ES-I3 (cell line): Measurements from ENCODE around the gene AKT3.

Source experiments
- H3K36me3 ChIP-seq: 2 replicates; pipeline ENCODE4 v1.6.1; 2013; ENCODE audit warnings: mild to moderate bottlenecking, low read length, control low read depth, moderate library complexity; ENCODE audit not compliant: insufficient read depth
- H3K4me1 ChIP-seq: 2 replicates; pipeline ENCODE4 v1.6.1; 2013; ENCODE audit warnings: mild to moderate bottlenecking, control low read depth, low read length; ENCODE audit not compliant: insufficient read depth
- H3K9ac ChIP-seq: 2 replicates; pipeline ENCODE4 v1.6.1; 2013; ENCODE audit warnings: low read depth, mild to moderate bottlenecking, low read length, moderate library complexity
- H3K9me3 ChIP-seq: 2 replicates; pipeline ENCODE4 v1.6.1; 2013; ENCODE audit warnings: mild to moderate bottlenecking, low read length, moderate library complexity; ENCODE audit not compliant: control insufficient read depth, insufficient read depth

Gene AKT3

DNA sequence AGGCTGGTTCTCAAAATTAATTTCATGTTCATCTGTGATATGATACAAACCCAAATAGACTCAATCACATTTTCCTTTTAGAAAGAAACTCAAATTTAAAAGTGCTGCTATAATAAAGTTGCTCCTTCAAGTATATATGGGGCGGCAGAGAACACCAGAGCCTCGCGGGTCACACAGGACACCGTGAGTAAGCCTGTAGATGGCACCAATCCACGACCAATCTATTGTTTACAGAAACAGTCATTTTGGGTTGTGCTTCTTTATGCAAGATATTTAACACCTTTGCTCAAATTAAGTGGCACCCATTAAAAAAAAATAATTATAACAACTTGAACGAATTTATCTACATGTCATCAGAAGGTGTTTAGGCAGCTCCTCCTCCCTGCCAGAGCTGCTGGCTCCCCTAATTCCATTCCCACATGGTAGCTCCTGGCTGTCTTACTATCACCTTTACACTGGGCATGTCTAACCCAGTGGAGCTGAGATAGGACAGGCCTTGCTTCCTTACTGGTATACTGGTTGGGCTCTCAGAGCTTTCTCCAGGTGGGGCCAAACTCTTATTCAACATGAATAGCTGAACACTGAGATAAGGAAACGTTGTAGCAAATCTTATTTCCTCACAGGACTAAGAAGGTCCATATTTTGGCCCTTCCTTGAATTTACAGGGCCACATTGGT, 307.2 kb downstream of the AKT3 start:
- no peaks in the 10 kb centered on the region for H3K36me3 ChIP-seq
- H3K9ac ChIP-seq: no peak overlapping the region
- H3K9me3 ChIP-seq: no peaks in the 10 kb centered on the region
- H3K4me1 ChIP-seq: no peaks in the 10 kb centered on the region

DNA sequence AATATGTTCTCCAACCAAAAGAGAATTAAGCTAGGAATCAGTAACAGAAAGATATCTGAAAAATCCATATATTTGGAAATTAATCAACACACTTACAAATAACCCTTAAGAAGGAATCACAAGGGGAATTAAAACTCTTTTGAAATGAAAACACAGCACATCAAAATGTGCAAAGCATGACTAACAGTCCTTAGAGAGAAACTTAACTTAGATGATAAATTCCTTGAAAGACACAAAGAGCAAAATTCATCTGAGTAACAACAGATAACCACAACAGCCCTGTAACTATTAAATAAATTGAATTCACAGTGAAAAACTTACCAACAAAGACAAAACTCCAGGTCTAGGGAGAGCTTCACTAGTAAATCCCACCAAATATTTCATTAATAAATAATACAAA, 310.4 kb downstream of the AKT3 start:
- Histone ChIP-seq H3K36me3 (no peaks in the 10 kb centered on the region), H3K4me1 (no peaks in the 10 kb centered on the region), H3K9me3 (no peaks in the 10 kb centered on the region), H3K9ac (no peak overlapping the region)

DNA sequence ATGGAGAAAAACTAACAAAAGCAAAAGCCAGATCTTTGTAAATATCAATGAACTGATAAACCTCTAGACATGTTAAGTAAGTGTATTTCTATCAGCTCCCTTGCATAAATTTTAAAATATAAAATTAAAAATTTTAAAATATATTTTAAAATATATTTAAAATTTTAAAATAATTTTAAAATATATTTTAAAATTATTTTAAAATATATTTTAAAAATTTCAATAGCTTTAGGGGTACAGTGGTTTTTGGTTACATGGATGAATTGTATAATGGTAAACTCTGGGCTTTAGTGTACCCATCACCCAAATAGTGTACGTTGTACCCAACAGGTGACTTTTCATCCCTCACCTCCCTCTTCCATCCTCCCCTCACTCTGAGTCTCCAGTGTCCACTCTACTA, 315.0 kb downstream of the AKT3 start:
- Histone ChIP-seq H3K36me3 (no peaks in the 10 kb centered on the region), H3K9me3 (no peaks in the 10 kb centered on the region), H3K4me1 (no peaks in the 10 kb centered on the region), H3K9ac (no peak overlapping the region)

DNA sequence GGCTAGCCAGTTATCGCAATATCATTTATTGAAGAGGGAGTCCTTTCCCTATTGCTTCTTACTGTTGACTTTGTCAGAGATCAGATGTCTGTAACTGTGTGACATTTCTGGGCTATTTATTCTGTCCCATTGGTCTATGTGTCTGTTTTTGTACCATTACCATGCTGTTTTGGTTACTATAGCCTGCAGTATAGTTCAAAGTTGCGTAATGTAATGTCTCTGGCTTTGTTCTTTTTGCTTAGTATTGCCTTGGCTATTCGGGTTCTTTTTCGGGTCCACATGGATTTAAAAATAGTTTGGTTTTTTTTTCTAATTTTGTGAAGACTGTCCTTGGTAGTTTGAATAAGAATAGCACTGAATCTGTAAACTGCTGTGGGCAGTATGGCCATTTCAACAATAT, 320.5 kb downstream of the AKT3 start:
- Histone ChIP-seq H3K9me3 (no peaks in the 10 kb centered on the region), H3K4me1 (peaks cover 5% of the 10 kb centered on the region; the same call in 1 of the 2 replicates), H3K36me3 (no peaks in the 10 kb centered on the region), H3K9ac (no peak overlapping the region)

DNA sequence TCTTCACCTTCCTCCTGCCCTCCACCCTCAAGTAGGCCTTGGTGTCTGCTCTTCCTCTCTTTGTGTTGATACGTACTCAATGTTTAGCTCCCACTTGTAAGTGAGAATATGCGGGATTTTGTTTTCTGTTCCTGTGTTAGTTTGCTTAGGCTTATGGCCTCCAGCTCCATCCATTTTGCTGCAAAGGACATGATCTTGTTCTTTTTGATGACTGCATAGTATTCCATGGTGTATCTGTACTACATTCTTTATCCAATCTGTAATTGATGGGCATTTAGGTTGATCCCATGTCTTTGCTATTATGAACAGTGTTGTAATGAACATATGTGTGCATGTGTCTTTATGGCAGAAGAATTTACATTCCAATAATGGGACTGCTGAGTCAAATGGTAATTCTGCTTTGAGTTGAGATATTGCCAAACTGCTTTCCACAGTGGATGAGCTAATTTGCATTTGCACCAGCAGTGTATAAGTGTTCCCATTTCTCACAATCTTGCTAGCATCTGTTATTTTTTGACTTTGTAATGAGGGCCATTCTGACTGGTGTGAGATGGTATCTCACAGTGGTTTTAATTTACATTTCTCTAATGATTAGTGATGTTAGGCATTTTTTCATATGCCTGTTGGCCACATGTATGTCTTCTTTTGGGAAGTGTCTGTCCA, 321.5 kb downstream of the AKT3 start:
- Histone ChIP-seq H3K9me3 (no peaks in the 10 kb centered on the region), H3K9ac (no peak overlapping the region), H3K4me1 (peaks cover 5% of the 10 kb centered on the region; the same call in 1 of the 2 replicates), H3K36me3 (no peaks in the 10 kb centered on the region)

DNA sequence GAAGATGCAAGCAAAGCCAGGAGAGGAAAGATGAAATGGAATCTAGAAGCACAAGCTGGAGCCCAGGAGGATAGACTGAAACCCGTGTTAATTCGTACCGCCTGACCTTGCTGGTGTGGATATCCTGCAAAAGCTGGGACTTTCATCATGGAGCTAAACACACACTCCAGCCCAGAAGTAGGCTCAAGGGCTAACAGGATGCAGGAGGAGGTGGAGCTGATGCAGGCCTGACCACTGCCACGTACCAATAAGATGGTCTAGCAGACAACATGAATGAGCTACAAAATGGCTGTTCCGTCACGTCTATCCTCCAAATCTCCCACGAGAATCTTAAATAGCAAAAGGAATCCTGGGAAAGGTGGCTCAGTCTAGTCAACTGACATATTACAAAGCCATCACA, 323.9 kb downstream of the AKT3 start:
- Histone ChIP-seq H3K9me3 (no peaks in the 10 kb centered on the region), H3K4me1 (peaks cover 5% of the 10 kb centered on the region; the same call in 1 of the 2 replicates), H3K9ac (no peak overlapping the region), H3K36me3 (no peaks in the 10 kb centered on the region)

DNA sequence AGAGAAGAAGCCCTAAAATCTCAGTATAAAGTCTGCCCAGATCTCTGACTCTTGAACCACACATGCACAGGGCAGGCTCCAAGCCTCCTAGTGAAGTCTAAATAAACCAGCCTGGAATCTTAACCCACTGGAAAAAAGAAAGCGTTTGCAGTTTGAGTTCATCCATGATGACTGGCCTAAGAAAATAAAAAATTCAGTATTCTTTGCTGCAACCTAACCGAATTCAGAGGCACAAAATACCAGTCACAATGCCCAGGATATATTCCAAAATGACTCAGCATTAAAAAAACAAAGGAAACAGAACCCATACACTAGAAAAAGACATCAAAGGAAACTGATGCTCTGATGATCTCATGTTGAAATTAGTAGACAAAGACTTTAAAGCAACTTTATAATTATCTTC, 325.0 kb downstream of the AKT3 start:
- H3K36me3 ChIP-seq: no peaks in the 10 kb centered on the region
- H3K9ac ChIP-seq: no peak overlapping the region
- H3K4me1 ChIP-seq: peaks cover 5% of the 10 kb centered on the region; the same call in 1 of the 2 replicates
- H3K9me3 ChIP-seq: no peaks in the 10 kb centered on the region

DNA sequence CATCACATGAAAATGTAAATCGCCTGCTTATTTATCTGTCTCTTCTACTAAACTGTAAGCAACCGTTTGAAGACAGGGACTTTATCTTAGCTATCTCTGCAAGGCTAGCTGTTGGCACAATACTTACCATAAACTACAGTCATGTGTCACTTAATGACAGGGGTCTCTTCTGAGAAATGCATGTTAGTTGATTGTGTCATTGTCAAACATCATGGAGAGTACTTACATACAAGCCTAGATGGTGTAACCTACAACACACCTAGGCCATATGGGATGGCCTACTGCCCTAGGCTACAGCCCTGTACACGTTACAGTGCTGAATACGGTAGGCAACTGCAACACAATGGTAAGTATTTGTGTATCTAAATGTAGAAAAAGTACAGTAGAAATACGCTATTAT, 326.3 kb downstream of the AKT3 start:
- H3K9ac ChIP-seq: no peak overlapping the region
- no peaks in the 10 kb centered on the region for H3K36me3 ChIP-seq
- no peaks in the 10 kb centered on the region for H3K9me3 ChIP-seq
- H3K4me1 ChIP-seq: peaks cover 5% of the 10 kb centered on the region; the same call in 1 of the 2 replicates

DNA sequence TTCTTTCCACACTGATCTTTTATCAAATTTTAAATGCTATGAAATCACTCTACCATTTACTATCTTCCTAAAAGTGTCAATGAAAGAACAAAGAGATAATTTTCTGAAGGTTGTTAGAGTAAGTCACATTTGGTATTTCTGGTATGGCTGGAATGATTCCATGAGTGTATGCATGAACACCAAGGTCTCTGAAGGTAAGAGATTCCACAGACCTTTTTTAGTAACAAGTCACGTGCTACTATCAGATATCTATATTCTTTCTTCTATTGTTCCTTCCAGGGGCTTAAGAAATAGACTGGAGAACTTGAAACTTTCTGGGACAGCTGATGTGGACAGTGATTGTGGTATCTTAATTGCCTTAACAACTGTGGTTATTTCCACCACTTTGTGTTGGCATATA, 329.2 kb downstream of the AKT3 start:
- peaks cover 5% of the 10 kb centered on the region; the same call in 1 of the 2 replicates for H3K4me1 ChIP-seq
- H3K9me3 ChIP-seq: 0 out of 2 replicates have a peak, but pooled peaks cover 3% of the 10 kb centered on the region
- H3K9ac ChIP-seq: no peak overlapping the region
- H3K36me3 ChIP-seq: no peaks in the 10 kb centered on the region

DNA sequence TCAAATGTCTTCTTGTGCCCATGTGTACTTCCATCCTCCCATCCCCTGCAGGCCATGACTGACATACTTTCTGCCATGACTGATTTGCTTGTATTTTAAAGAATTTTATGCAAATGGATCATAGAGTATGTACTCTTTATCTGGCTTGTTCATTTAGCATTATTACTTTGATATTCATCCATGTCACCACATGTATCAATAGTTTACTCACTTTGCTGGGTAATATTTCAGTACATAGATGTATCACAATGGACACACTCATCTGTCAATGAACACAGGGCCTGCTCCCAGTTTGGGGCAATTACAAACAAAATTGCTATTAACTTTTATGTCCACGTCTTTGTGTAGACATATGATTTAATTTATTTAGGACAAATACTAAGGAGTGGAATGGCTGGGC, 335.1 kb downstream of the AKT3 start:
- Histone ChIP-seq H3K4me1 (peaks cover 5% of the 10 kb centered on the region; the same call in 1 of the 2 replicates), H3K36me3 (no peaks in the 10 kb centered on the region; the same call in 1 of the 2 replicates), H3K9me3 (0 out of 2 replicates have a peak, but pooled peaks cover 3% of the 10 kb centered on the region), H3K9ac (no peak overlapping the region)

DNA sequence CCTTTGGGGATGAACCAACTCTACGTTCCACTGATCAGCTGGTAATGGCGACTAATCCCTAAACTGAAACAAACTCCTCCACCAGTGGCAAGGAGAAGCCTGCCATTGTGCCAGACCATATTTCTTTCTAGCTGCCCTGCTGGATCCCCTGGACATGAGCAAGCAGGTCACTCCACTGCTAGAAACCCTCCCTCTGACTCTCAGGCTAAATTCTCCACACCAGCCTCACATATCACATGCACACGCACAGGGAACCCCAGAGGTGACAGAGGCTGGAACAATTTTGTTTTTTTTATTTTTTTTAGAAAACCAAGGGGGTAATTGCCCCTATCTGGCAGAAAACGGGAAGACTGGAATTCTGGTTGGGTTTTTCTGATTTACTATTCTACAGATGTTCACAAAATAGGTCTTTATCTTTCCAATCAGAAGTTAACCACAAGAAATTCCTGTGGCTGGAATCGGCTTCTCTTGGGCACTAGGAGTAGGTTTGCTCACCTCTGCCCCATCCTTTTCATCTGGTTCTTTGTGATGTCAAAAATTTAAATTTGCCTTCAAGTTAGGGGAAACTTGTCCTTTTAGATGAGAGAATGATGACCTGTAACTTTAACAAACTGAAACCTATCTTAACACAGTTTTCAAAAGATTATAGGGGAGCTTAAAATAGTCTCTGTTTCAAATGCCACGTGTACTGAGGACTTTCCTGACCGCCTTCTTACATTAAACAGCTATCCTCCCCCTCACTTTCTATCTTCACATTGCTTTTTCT, 336.1 kb downstream of the AKT3 start:
- Histone ChIP-seq H3K9ac (no peak overlapping the region), H3K4me1 (peaks cover 5% of the 10 kb centered on the region; the same call in 1 of the 2 replicates)

DNA sequence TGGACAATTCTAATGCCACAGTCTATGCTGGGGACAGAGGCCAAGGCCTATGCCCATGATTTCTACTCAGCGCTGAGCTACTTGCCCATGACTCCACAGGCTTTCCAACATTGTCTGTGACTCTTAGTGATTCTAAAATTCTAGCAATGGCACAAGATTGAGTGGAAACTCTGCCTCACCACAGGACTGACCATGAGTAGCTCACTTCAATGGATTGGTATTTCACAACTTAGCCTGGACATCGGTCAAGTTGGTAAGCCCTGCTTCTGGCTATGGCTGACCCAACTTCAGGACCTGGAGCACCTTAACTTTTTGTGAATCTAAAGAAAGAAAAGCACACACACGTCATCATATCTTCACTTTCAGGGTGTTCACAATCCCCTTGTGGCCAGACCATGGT, 339.1 kb downstream of the AKT3 start:
- Histone ChIP-seq H3K36me3 (no peaks in the 10 kb centered on the region; the same call in 1 of the 2 replicates), H3K9ac (no peak overlapping the region), H3K9me3 (no peaks in the 10 kb centered on the region), H3K4me1 (peaks cover 25% of the 10 kb centered on the region)

More for the DNA sequence above, 336.1 kb downstream of the AKT3 start:
- H3K36me3 ChIP-seq: no peaks in the 10 kb centered on the region; the same call in 1 of the 2 replicates
- 0 out of 2 replicates have a peak, but pooled peaks cover 3% of the 10 kb centered on the region for H3K9me3 ChIP-seq

DNA sequence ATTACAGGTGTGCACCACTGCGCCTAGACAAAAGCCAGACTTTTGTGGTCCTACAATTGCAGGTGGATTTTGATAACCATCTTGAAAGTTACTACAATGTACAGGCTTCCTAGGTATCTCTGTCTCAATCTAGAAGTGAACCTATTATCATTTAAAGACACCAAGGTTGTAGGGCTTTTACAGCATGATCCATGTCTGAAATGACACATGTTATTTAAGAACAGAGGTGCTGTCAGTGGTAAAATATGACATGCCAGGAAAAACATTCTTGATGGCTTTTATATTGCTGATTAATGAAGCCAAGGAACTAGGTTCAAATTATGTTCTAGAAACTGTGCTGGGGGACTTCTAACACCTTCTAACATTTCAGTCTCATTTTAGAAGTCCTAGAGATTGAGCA, 341.1 kb downstream of the AKT3 start:
- Histone ChIP-seq H3K36me3 (no peaks in the 10 kb centered on the region; the same call in 1 of the 2 replicates), H3K9ac (no peak overlapping the region), H3K9me3 (no peaks in the 10 kb centered on the region), H3K4me1 (peaks cover 21% of the 10 kb centered on the region)

DNA sequence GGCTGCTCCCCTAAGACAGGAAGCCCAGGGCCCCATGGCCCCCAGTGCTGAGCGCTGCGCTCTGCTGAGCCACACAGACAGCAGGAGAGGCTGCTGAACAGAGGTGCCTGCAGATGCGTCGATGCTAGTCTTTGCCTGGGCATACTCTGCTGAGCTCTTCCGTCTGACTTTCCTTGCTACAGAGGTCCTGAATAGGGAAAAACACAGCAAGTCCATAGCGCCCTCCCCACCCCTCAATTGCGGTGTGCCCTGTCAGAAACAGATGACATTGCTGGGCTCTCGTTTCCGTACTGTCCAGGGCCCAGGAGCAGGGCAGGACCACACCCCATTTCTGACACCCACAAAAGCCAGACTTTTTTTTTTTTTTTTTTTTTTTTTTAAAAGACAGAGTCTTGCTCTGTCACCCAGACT, 341.7 kb downstream of the AKT3 start:
- Histone ChIP-seq H3K4me1 (peaks cover 21% of the 10 kb centered on the region), H3K9ac (no peak overlapping the region), H3K36me3 (no peaks in the 10 kb centered on the region; the same call in 1 of the 2 replicates), H3K9me3 (no peaks in the 10 kb centered on the region)
